IPS DF 19.7 (cell line): ENCODE data around the gene PHF12.
"Not testable (repeated sequence)": the region's sequence is repeated elsewhere in the genome, so short reads cannot be mapped to it uniquely, and the experiment has no call there.

Experiments used
- DNase-seq: peaks from one replicate; pipeline ENCODE4 v3.0.0-alpha.2; 2013; ENCODE audit warnings: low read depth, low spot score

PHF12 gene

GRCh38 chr17:28935744-28936460, 15.4 kb downstream of the PHF12 start:
- no peak for DNase-seq

GRCh38 chr17:28934508-28934907, 16.8 kb downstream of the PHF12 start:
- DNase-seq: not testable (repeated sequence)

- DNase-seq: no peak
Observed at GRCh38 chr17:28929787-28930186, 21.5 kb downstream of the PHF12 start.

GRCh38 chr17:28928061-28928460, 23.3 kb downstream of the PHF12 start:
- DNase-seq: no peak

- DNase-seq: no peak
Observed at GRCh38 chr17:28926786-28927185, 24.5 kb downstream of the PHF12 start.

GRCh38 chr17:28926366-28926765, 25.0 kb downstream of the PHF12 start:
- DNase-seq: no peak

- DNase-seq: no peak
Observed at GRCh38 chr17:28925912-28926365, 25.4 kb downstream of the PHF12 start.

- no peak for DNase-seq
Observed at GRCh38 chr17:28920201-28920600, 31.1 kb downstream of the PHF12 start.

GRCh38 chr17:28918295-28918694, 33.0 kb downstream of the PHF12 start:
- no peak for DNase-seq

- DNase-seq: no peak
Observed at GRCh38 chr17:28917465-28917864, 33.9 kb downstream of the PHF12 start.

GRCh38 chr17:28917029-28917428, 34.3 kb downstream of the PHF12 start:
- DNase-seq: no peak

GRCh38 chr17:28916302-28916934, 34.9 kb downstream of the PHF12 start:
- no peak for DNase-seq

- no peak for DNase-seq
Observed at GRCh38 chr17:28912938-28913333, 38.4 kb downstream of the PHF12 start.

- DNase-seq: no peak
Observed at GRCh38 chr17:28912281-28912937, 38.9 kb downstream of the PHF12 start.

- DNase-seq: no peak
Observed at GRCh38 chr17:28911411-28912045, 39.8 kb downstream of the PHF12 start.

GRCh38 chr17:28910534-28910933, 40.8 kb downstream of the PHF12 start:
- DNase-seq: no peak

- DNase-seq: no peak
Observed at GRCh38 chr17:28908640-28909167, 42.6 kb downstream of the PHF12 start.

- no peak for DNase-seq
Observed at GRCh38 chr17:28907709-28908475, 43.4 kb downstream of the PHF12 start.

- no peak for DNase-seq
Observed at GRCh38 chr17:28906706-28907438, 44.4 kb downstream of the PHF12 start.

- no peak for DNase-seq
Observed at GRCh38 chr17:28906276-28906675, 45.0 kb downstream of the PHF12 start.

GRCh38 chr17:28904800-28905199, 46.5 kb downstream of the PHF12 start:
- DNase-seq: no peak
